Thoracic aorta (tissue), 2 donors: ENCODE results near the gene CHRNB1. TPM values are rescaled to one million over a fixed set of nuclear protein-coding genes. Genes with fewer than 3 reads are reported as not detected.
A peak's percentile ranks its signal among the peaks of the same experiment; 100 is the strongest.

Source experiments
- ATAC-seq: fragments of 150-250 bp; one replicate; pipeline ENCODE4 v1.8.0; 2017; ENCODE audit warnings: low read depth; ENCODE audit not compliant: insufficient number of reproducible peaks, low FRiP score
- DNase-seq: peaks from one replicate; pipeline ENCODE4 v3.0.0-alpha.2; 2020; ENCODE audit warnings: low spot score
- H3K27ac ChIP-seq, 2 donors: fragments of 200-600 bp; sonication (generic); 1 replicate in 1 of 2; 2 replicates in 1 of 2; pipeline ENCODE4 v1.5.1; 2016; ENCODE audit warnings: mild to moderate bottlenecking in 2 of 2, moderate library complexity in 2 of 2
- H3K27me3 ChIP-seq: fragments of 200-600 bp; sonication (generic); replicated peaks from 2 replicates; pipeline ENCODE4 v1.6.0; 2016; ENCODE audit warnings: mild to moderate bottlenecking; ENCODE audit not compliant: insufficient read depth
- H3K36me3 ChIP-seq: fragments of 200-600 bp; sonication (generic); one replicate; pipeline ENCODE4 v1.5.1; 2016
- H3K4me1 ChIP-seq, 2 donors: fragments of 200-600 bp; sonication (generic); 1 replicate in 1 of 2; 2 replicates in 1 of 2; pipeline versions ENCODE4 v1.5.1 to v1.6.0; 2016; ENCODE audit warnings: low read depth in 2 of 2, mild to moderate bottlenecking in 1 of 2; ENCODE audit not compliant: control insufficient read depth in 1 of 2
- H3K4me3 ChIP-seq: fragments of 200-600 bp; sonication (generic); 2 replicates; pipeline ENCODE4 v1.5.1; 2016; ENCODE audit warnings: mild to moderate bottlenecking
- H3K9me3 ChIP-seq: fragments of 200-600 bp; sonication (generic); 2 replicates; pipeline ENCODE4 v1.5.1; 2016
- total RNA-seq, 2 donors: library from RNA; depleted of rRNA; stranded (reverse); fragments of >200 nt; gene quantifications; one replicate each; pipeline versions ENCODE4 v1.1.0 to v1.2.3, GENCODE V29; 2016
- TF ChIP-seq, protein P1 (sequence below): fragments of 200-600 bp; sonication (generic); IDR thresholded peaks from one replicate; pipeline ENCODE4 v1.5.1; 2019; ENCODE audit warnings: antibody characterized with exemption

Gene CHRNB1
- total RNA-seq, 2 donors from 2014 or later = 11.6 to 17.6 TPM

- peak overlapping the region; percentile 78 to 93 for H3K27ac ChIP-seq
- TF ChIP-seq, protein P1, sequence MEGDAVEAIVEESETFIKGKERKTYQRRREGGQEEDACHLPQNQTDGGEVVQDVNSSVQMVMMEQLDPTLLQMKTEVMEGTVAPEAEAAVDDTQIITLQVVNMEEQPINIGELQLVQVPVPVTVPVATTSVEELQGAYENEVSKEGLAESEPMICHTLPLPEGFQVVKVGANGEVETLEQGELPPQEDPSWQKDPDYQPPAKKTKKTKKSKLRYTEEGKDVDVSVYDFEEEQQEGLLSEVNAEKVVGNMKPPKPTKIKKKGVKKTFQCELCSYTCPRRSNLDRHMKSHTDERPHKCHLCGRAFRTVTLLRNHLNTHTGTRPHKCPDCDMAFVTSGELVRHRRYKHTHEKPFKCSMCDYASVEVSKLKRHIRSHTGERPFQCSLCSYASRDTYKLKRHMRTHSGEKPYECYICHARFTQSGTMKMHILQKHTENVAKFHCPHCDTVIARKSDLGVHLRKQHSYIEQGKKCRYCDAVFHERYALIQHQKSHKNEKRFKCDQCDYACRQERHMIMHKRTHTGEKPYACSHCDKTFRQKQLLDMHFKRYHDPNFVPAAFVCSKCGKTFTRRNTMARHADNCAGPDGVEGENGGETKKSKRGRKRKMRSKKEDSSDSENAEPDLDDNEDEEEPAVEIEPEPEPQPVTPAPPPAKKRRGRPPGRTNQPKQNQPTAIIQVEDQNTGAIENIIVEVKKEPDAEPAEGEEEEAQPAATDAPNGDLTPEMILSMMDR = no peak
- H3K4me1 ChIP-seq = peaks cover 18% of the 10 kb centered on the region in 2 donors
- peak; percentile 26 for DNase-seq
- peak; percentile 17 for ATAC-seq
- H3K9me3 ChIP-seq = no peaks in the 10 kb centered on the region
- no peaks in the 10 kb centered on the region for H3K36me3 ChIP-seq
- peak overlapping the region; percentile 90 for H3K4me3 ChIP-seq
- no peaks in the 10 kb centered on the region for H3K27me3 ChIP-seq
Observed at GRCh38 chr17:7403727-7403976, 41.2 kb upstream of the CHRNB1 start.

DNA sequence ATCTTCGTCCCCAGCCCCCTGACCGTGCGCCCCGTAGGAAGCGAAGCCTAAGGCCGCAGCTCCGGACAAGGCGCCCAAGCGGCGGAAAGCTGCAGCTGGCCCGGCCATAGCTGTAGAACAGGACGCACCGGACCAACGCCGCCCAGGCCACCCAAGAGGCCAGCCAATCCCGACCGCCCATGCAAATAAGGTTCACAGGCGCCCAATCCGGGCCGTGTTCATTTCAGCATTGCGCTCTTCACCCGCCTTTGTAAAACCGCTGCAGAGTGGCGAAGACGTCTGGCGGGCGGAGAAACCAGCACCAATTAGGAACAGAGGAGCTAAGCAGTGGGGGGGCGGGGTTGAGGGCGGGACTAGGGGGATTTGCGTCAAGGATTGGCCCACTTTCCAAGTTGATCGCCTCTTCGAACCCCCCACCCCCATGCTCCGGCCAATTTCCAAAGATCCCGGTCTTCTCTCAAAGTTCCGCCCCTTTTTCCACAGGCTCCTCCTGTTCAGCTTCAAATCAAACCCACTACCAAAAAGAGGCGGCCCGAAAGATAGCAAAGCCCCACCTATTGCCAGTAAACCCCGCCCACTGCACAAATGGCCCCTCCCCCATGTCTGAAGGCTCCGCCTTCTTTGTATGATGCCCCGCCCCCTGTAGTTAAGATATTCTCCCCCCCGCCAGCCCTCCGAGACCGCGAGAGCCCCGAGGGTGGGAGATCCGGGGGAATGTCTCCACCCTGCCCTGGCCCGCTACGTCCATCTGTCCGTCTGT is 40.7 kb upstream of the CHRNB1 start, which contains the start of gene TMEM256:
TMEM256 (minus strand) TSS at position 121 of the 760 bp plus-strand sequence; CDS start at position 108, 13 bp downstream.
- Histone ChIP-seq H3K27me3 (no peaks in the 10 kb centered on the region), H3K36me3 (no peaks in the 10 kb centered on the region), H3K27ac (peak within 1 kb of the TSS; percentile 90 to 93), H3K4me3 (peak within 1 kb of the TSS; percentile 90), H3K4me1 (peaks cover 18% of the 10 kb centered on the region in 2 donors), H3K9me3 (no peaks in the 10 kb centered on the region)
- ATAC-seq (peak; percentile 94), DNase-seq (peak; percentile 97)
- TF ChIP-seq, protein P1 = no peak

DNA sequence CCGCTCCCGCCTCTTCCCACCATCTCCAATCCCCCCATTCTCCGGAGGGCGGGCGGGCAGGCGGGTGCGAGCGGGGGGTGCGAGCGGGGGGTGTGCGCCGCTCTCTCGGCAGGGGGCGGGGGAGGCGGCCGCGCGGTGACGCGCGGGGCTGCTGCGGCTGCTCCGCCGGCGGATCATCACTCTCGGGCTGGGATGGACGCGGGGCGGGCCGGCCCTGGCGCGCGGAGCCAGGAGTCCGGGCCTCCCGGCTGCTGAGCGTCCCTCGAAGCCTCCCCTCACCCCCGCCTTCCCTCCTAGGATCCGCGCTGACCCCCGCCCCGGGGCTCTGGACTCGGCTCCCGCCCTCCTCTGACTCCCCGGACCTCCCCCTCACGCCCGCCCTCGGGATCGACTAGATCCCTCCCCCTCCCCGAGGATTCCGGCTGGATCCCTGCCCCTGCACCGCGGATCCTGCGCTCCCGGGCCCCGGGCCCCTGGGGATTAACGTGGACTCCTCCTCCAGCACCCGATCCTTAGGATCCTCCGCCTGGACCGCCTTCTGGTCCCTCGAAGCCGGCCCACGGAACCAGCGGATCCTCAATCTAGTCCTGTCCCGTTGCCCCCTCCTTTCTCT is 40.0 kb upstream of the CHRNB1 start:
- Histone ChIP-seq H3K27ac (peak overlapping the region; percentile 90 to 93), H3K4me3 (peak overlapping the region; percentile 90), H3K27me3 (no peaks in the 10 kb centered on the region), H3K4me1 (peaks cover 18% of the 10 kb centered on the region in 2 donors), H3K36me3 (no peaks in the 10 kb centered on the region), H3K9me3 (no peaks in the 10 kb centered on the region)
- TF ChIP-seq, protein P1 = no peak
- ATAC-seq (peak; percentile 42), DNase-seq (no peak)

DNA sequence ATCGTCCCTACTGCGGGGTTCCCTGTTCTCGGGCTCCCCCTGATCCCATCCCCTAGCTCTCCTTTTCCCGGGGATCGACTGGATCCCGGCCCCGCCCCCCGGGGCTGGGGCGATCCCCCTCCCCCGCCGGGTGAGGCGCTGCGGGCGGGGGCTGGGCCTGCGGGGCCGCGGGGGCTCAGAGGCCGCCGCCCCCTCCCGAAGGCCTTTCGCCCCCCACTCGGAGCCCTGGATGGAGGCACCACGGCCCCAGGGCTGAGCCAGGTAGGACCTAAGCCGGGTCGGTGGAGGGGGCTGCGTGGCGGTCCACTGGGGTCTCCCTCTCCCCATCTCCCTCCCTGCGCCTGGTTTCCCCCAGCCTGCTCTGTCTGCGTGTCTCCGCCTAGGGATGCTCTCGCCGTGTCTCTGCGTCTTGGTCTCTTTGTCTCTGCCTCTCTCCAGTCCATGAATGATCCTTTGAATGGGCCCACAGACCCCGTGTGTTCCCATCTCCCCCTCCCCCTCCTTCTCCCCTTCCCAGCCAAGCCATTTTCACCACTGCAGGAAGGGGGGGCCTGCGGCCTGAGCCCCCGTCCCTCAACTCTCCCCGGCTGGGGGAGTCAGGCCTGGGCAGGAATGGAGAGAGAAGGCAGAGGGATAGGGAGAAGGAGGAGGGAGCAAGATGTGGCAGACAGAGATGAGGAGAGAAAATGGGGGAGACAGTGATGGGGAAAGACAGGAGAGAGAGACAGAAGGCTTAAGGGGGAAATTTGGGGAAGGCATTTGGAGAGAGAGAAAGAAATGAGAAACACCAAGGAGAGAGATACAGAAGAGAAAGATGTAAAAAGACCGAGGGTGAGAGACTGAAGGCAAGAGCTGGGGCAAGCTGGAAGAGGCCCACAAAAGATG is 39.3 kb upstream of the CHRNB1 start:
- Histone ChIP-seq H3K4me1 (peaks cover 18% of the 10 kb centered on the region in 2 donors), H3K27me3 (no peaks in the 10 kb centered on the region), H3K36me3 (no peaks in the 10 kb centered on the region), H3K9me3 (no peaks in the 10 kb centered on the region), H3K4me3 (peak overlapping the region; percentile 90), H3K27ac (peak overlapping the region; percentile 90 to 93)
- DNase-seq (no peak), ATAC-seq (no peak)
- TF ChIP-seq, protein P1 = no peak
